Body of pancreas (tissue), 4 donors: Measurements from ENCODE around the gene CTNNA2.

Source experiments
- POLR2A ChIP-seq, 3 donors: fragments of 450-650 bp; IDR thresholded peaks; one replicate each; pipeline ENCODE4 v1.6.1; 2016; ENCODE audit warnings: antibody characterized with exemption in 3 of 3, mild to moderate bottlenecking in 2 of 3
- TF ChIP-seq, protein P1 (sequence below), 7 experiments: fragments of 450-650 bp in 4 of 7; fragments of 200-600 bp in 3 of 7; sonication (generic) in 3 of 7; IDR thresholded peaks; one replicate each; pipeline ENCODE4 v1.5.1; 2016 to 2019; ENCODE audit warnings: antibody characterized with exemption in 7 of 7

- TF ChIP-seq, protein P1, sequence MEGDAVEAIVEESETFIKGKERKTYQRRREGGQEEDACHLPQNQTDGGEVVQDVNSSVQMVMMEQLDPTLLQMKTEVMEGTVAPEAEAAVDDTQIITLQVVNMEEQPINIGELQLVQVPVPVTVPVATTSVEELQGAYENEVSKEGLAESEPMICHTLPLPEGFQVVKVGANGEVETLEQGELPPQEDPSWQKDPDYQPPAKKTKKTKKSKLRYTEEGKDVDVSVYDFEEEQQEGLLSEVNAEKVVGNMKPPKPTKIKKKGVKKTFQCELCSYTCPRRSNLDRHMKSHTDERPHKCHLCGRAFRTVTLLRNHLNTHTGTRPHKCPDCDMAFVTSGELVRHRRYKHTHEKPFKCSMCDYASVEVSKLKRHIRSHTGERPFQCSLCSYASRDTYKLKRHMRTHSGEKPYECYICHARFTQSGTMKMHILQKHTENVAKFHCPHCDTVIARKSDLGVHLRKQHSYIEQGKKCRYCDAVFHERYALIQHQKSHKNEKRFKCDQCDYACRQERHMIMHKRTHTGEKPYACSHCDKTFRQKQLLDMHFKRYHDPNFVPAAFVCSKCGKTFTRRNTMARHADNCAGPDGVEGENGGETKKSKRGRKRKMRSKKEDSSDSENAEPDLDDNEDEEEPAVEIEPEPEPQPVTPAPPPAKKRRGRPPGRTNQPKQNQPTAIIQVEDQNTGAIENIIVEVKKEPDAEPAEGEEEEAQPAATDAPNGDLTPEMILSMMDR (IDR thresholded peaks at IDR 0.05): no peak
- TF ChIP-seq POLR2A (IDR thresholded peaks at IDR 0.05): no peak
These were observed 309.3 kb downstream of the CTNNA2 start for GRCh38 chr2:79822136-79822535.
